ENCODE measurements around the gene EPHA7. TPM values are rescaled to one million over a fixed set of nuclear protein-coding genes. Genes with fewer than 3 reads are reported as not detected.

The EPHA7 gene
- total RNA-seq, 1 experiment from 2014 or later, result 9.5 TPM

GRCh38 chr6:93282521-93283031 lies 136.8 kb downstream of the EPHA7 start:
- H2BK5ac ChIP-seq (ENCODE audit: insufficient read length, low read length), result no peak overlapping the region
- Mint-ChIP-seq H3K27ac (no peak overlapping the region), H3K36me3 (ENCODE audit: insufficient read depth in 1 of 3, low read depth in 3 of 3) (peaks cover 6 to 11% (median 8%) of the 10 kb centered on the region in 3 experiments), H3K4me1 (peaks cover 0 to 5% of the 10 kb centered on the region in 2 experiments; a peak in 2 of 4 replicates), H3K9me3 (peaks cover 0 to 3% of the 10 kb centered on the region in 2 experiments; a peak in 2 of 5 replicates), H3K27me3 (ENCODE audit: low read depth) (no peaks in the 10 kb centered on the region), H3K4me3 (no peak overlapping the region)
- no peak overlapping the region for H2BK120ac ChIP-seq (ENCODE audit: low read depth, low read length, poor library complexity, severe bottlenecking)
- no peak overlapping the region for H4K91ac ChIP-seq (ENCODE audit: insufficient read length, low read depth, low read length)
- H3K27me3 ChIP-seq (ENCODE audit: insufficient read depth, low read length), result no peaks in the 10 kb centered on the region
- DNase-seq, result no peak
- H3T11ph ChIP-seq (ENCODE audit: low read length), result no peak overlapping the region
- no peak overlapping the region for H3K4me2 ChIP-seq (ENCODE audit: insufficient read depth, insufficient read length, low read length)
- no peak overlapping the region for H2AK5ac ChIP-seq (ENCODE audit: insufficient read length, low read length)
- no peak overlapping the region for H2BK20ac ChIP-seq (ENCODE audit: low read depth, low read length, poor library complexity, severe bottlenecking)
- H2AFZ ChIP-seq (ENCODE audit: low read length), result no peak overlapping the region
- no peak overlapping the region for H3K27ac ChIP-seq (ENCODE audit: insufficient read length, low read depth, low read length)
- H4K20me1 ChIP-seq (ENCODE audit: control insufficient read depth, insufficient read depth, insufficient read length), result no peaks in the 10 kb centered on the region
- no peak overlapping the region for H3K9ac ChIP-seq (ENCODE audit: extremely low read depth, insufficient read length, low read length)
- no peak overlapping the region for H3K56ac ChIP-seq (ENCODE audit: insufficient read length, low read depth, low read length)
- TF ChIP-seq CTCF (conservative IDR thresholded peaks at IDR 0.05), result no peak
- no peaks in the 10 kb centered on the region for H3K79me2 ChIP-seq (ENCODE audit: insufficient read depth, low read length)
- no peaks in the 10 kb centered on the region for H3K23me2 ChIP-seq (ENCODE audit: insufficient read length, low read depth, low read length, poor library complexity, severe bottlenecking)
- H2BK15ac ChIP-seq (ENCODE audit: low read depth, low read length), result no peak overlapping the region
- no peak overlapping the region for H4K8ac ChIP-seq (replicated peaks; ENCODE audit: insufficient read length, low read depth, low read length)
- H2BK12ac ChIP-seq (ENCODE audit: insufficient read length, low read depth, low read length), result no peak overlapping the region
- no CpG with 5 or more reads among the region's 28 CpGs for WGBS (ENCODE audit: extremely low coverage, insufficient read length, low lambda C conversion rate)
- no peaks in the 10 kb centered on the region for H3K79me1 ChIP-seq (ENCODE audit: insufficient read depth, low read depth, low read length, poor library complexity, severe bottlenecking)
- H4K5ac ChIP-seq (ENCODE audit: insufficient read length, low read depth, low read length), result no peak overlapping the region
- no peak overlapping the region for H3K4ac ChIP-seq (ENCODE audit: low read depth, low read length)
- H3K18ac ChIP-seq (ENCODE audit: insufficient read length, low read depth, low read length), result no peak overlapping the region
- H3K14ac ChIP-seq (ENCODE audit: insufficient read depth, low read length), result no peak overlapping the region
- no peaks in the 10 kb centered on the region for H3K4me1 ChIP-seq (ENCODE audit: insufficient read depth, low read length)
- no peaks in the 10 kb centered on the region for H3K9me3 ChIP-seq (ENCODE audit: control insufficient read depth, low read depth, low read length)
- no peak overlapping the region for H3K23ac ChIP-seq (ENCODE audit: insufficient read length, low read depth, low read length)

Data from H9 (cell line).